Osteoblast (primary cell): ENCODE data around the gene CCNI. TPM values are rescaled to one million over a fixed set of nuclear protein-coding genes. Genes with fewer than 3 reads are reported as not detected.

Source experiments
- DNase-seq: peaks from one replicate; pipeline ENCODE4 v3.0.0; 2011; ENCODE audit warnings: low spot score, mixed read lengths; ENCODE audit not compliant: insufficient read length; ENCODE audit errors: missing footprints
- H2AFZ ChIP-seq: 2 replicates; pipeline ENCODE4 v1.6.0; 2011; ENCODE audit warnings: mild to moderate bottlenecking, low read length
- H3K27ac ChIP-seq: 2 replicates; pipeline ENCODE4 v1.5.1; 2011; ENCODE audit warnings: mild to moderate bottlenecking, low read depth, low read length, moderate library complexity
- H3K27me3 ChIP-seq: 2 replicates; pipeline ENCODE4 v1.6.0; 2012; ENCODE audit warnings: mild to moderate bottlenecking, control low read depth, inconsistent platforms, low read length, moderate library complexity; ENCODE audit not compliant: insufficient read depth
- H3K36me3 ChIP-seq: 2 replicates; pipeline ENCODE4 v1.5.1; 2011; ENCODE audit warnings: mild to moderate bottlenecking, low read length, control low read depth, moderate library complexity; ENCODE audit not compliant: insufficient read depth
- H3K4me1 ChIP-seq: 2 replicates; pipeline ENCODE4 v1.5.1; 2011; ENCODE audit warnings: mild to moderate bottlenecking, low read length, control low read depth, moderate library complexity; ENCODE audit not compliant: insufficient read depth
- H3K4me2 ChIP-seq: 2 replicates; pipeline ENCODE4 v1.6.0; 2011; ENCODE audit warnings: mild to moderate bottlenecking, low read length; ENCODE audit not compliant: insufficient read depth
- H3K4me3 ChIP-seq: fragments of 200-600 bp; sonication (generic); 3 replicates; pipeline ENCODE4 v1.5.1; 2012; ENCODE audit warnings: mild to moderate bottlenecking, low read length, inconsistent platforms; ENCODE audit not compliant: insufficient read depth
- H3K79me2 ChIP-seq: 2 replicates; pipeline ENCODE4 v1.6.0; 2012; ENCODE audit warnings: mild to moderate bottlenecking, low read length, control low read depth, inconsistent platforms; ENCODE audit not compliant: insufficient read depth
- H3K9me3 ChIP-seq: 2 replicates; pipeline ENCODE4 v1.5.1; 2011; ENCODE audit warnings: low read depth, low read length, control low read depth
- H4K20me1 ChIP-seq: 2 replicates; pipeline ENCODE4 v1.6.0; 2012; ENCODE audit warnings: mild to moderate bottlenecking, low read length, control low read depth; ENCODE audit not compliant: insufficient read depth
- CTCF ChIP-seq: IDR thresholded peaks from 2 replicates; pipeline ENCODE4 v1.5.1; 2011; ENCODE audit warnings: mild to moderate bottlenecking, low read depth, low read length, moderate library complexity; ENCODE audit errors: extremely low read depth
- total RNA-seq: library from RNA; depleted of rRNA; stranded (reverse); fragments of >200 nt; gene quantifications from 2 replicates; pipeline ENCODE4 v1.2.3, GENCODE V29; 2012

The CCNI gene
- total RNA-seq, 1 donor: 229 TPM

- Histone ChIP-seq H3K4me3 (no peak overlapping the region), H2AFZ (no peak overlapping the region), H3K79me2 (peaks cover 29% of the 10 kb centered on the region), H3K4me1 (peaks cover 10% of the 10 kb centered on the region), H3K27ac (no peak overlapping the region), H3K36me3 (no peaks in the 10 kb centered on the region), H3K9me3 (no peaks in the 10 kb centered on the region), H4K20me1 (peaks cover 13% of the 10 kb centered on the region), H3K27me3 (no peaks in the 10 kb centered on the region), H3K4me2 (no peak overlapping the region)
- no peak for DNase-seq
- TF ChIP-seq CTCF: no peak
Observed at GRCh38 chr4:77078401-77078800, 2.6 kb upstream of the CCNI start.

- H3K27ac ChIP-seq: peak overlapping the region; percentile 99
- no peaks in the 10 kb centered on the region for H3K36me3 ChIP-seq
- peak overlapping the region; percentile 90 for H3K4me2 ChIP-seq
- H3K9me3 ChIP-seq: no peaks in the 10 kb centered on the region
- peaks cover 25% of the 10 kb centered on the region for H4K20me1 ChIP-seq
- H3K79me2 ChIP-seq: peaks cover 42% of the 10 kb centered on the region
- H3K4me1 ChIP-seq: peaks cover 24% of the 10 kb centered on the region
- H3K4me3 ChIP-seq: peak overlapping the region; percentile 84
- no peaks in the 10 kb centered on the region for H3K27me3 ChIP-seq
- DNase-seq: no peak
- peak overlapping the region; percentile 2 for H2AFZ ChIP-seq
- no peak for TF ChIP-seq CTCF
Observed at GRCh38 chr4:77076889-77077635, 1.3 kb upstream of the CCNI start.

- Histone ChIP-seq H3K9me3 (no peaks in the 10 kb centered on the region), H4K20me1 (peaks cover 42% of the 10 kb centered on the region), H3K27me3 (no peaks in the 10 kb centered on the region), H3K4me3 (peak overlapping the region; percentile 84), H3K27ac (peak overlapping the region; percentile 99), H3K36me3 (no peaks in the 10 kb centered on the region), H2AFZ (no peak overlapping the region), H3K4me1 (peaks cover 28% of the 10 kb centered on the region), H3K79me2 (peaks cover 60% of the 10 kb centered on the region), H3K4me2 (peak overlapping the region; percentile 88)
- DNase-seq: peak; percentile 78
- TF ChIP-seq CTCF: no peak
Observed at GRCh38 chr4:77074981-77075855, 571 bp downstream of the CCNI start.

- H3K79me2 ChIP-seq: peaks cover 68% of the 10 kb centered on the region
- peak overlapping the region; percentile 84 for H3K4me3 ChIP-seq
- peak overlapping the region; percentile 88 for H3K4me2 ChIP-seq
- peaks cover 47% of the 10 kb centered on the region for H4K20me1 ChIP-seq
- H3K27me3 ChIP-seq: no peaks in the 10 kb centered on the region
- no peak for TF ChIP-seq CTCF
- no peak overlapping the region for H2AFZ ChIP-seq
- no peaks in the 10 kb centered on the region for H3K36me3 ChIP-seq
- no peaks in the 10 kb centered on the region for H3K9me3 ChIP-seq
- peak; percentile 61 for DNase-seq
- peak overlapping the region; percentile 72 for H3K27ac ChIP-seq
- peaks cover 28% of the 10 kb centered on the region for H3K4me1 ChIP-seq
Observed at GRCh38 chr4:77074381-77074831, 1.4 kb downstream of the CCNI start.
